ENCODE measurements around the gene FAT2. TPM values are rescaled to one million over a fixed set of nuclear protein-coding genes. Genes with fewer than 3 reads are reported as not detected.
"Not testable (repeated sequence)": the region's sequence is repeated elsewhere in the genome, so short reads cannot be mapped to it uniquely, and the experiment has no call there.

FAT2 gene
- total RNA-seq, 1 donor from 2014 or later, result 2.8 TPM

GRCh38 chr5:151585970-151586369, 5.2 kb downstream of the FAT2 start:
- Mint-ChIP-seq H3K27me3 (ENCODE audit: low read depth) (peaks cover under 1% of the 10 kb centered on the region), H3K4me3 (no peak overlapping the region), H3K4me1 (peaks cover 27% of the 10 kb centered on the region), H3K36me3 (no peaks in the 10 kb centered on the region), H3K27ac (no peak overlapping the region), H3K9me3 (peaks cover 3% of the 10 kb centered on the region)
- no peak for DNase-seq (ENCODE audit: low spot score in 2 of 2, unreplicated experiment in 2 of 2)
- no peak for TF ChIP-seq CTCF (IDR thresholded peaks at IDR 0.05; ENCODE audit: unreplicated experiment)

- H3K4me1 Mint-ChIP-seq, result peaks cover 27% of the 10 kb centered on the region
- not testable (repeated sequence) for H3K36me3 Mint-ChIP-seq; H3K4me3 Mint-ChIP-seq; H3K27ac Mint-ChIP-seq; H3K27me3 Mint-ChIP-seq (ENCODE audit: low read depth); H3K9me3 Mint-ChIP-seq; DNase-seq (ENCODE audit: low spot score in 2 of 2, unreplicated experiment in 2 of 2)
These were observed 5.8 kb downstream of the FAT2 start for GRCh38 chr5:151585344-151585743.

- Mint-ChIP-seq H3K27ac (no peak overlapping the region), H3K9me3 (peaks cover 3% of the 10 kb centered on the region), H3K4me3 (no peak overlapping the region), H3K27me3 (ENCODE audit: low read depth) (no peaks in the 10 kb centered on the region), H3K36me3 (no peaks in the 10 kb centered on the region), H3K4me1 (peaks cover 27% of the 10 kb centered on the region)
- no peak for DNase-seq (ENCODE audit: low spot score in 2 of 2, unreplicated experiment in 2 of 2)
- no peak for TF ChIP-seq CTCF (IDR thresholded peaks at IDR 0.05; ENCODE audit: unreplicated experiment)
These were observed 6.8 kb downstream of the FAT2 start for GRCh38 chr5:151584057-151584937.

- no peak for TF ChIP-seq CTCF (IDR thresholded peaks at IDR 0.05; ENCODE audit: unreplicated experiment)
These were observed 9.1 kb downstream of the FAT2 start for GRCh38 chr5:151581812-151582583.

GRCh38 chr5:151581347-151581746, 9.8 kb downstream of the FAT2 start:
- peaks cover 27% of the 10 kb centered on the region for H3K4me1 Mint-ChIP-seq
- TF ChIP-seq CTCF (IDR thresholded peaks at IDR 0.05; ENCODE audit: unreplicated experiment), result no peak
- H3K27ac Mint-ChIP-seq, result peak overlapping the region; percentile 47
- H3K4me3 Mint-ChIP-seq, result no peak overlapping the region
- DNase-seq (ENCODE audit: low spot score in 2 of 2, unreplicated experiment in 2 of 2), result no peak
- peaks cover 3% of the 10 kb centered on the region for H3K9me3 Mint-ChIP-seq
- H3K27me3 Mint-ChIP-seq (ENCODE audit: low read depth), result no peaks in the 10 kb centered on the region
- H3K36me3 Mint-ChIP-seq, result no peaks in the 10 kb centered on the region

More at GRCh38 chr5:151581812-151582583, 9.1 kb downstream of the FAT2 start:
- peaks cover 3% of the 10 kb centered on the region for H3K9me3 Mint-ChIP-seq
- H3K4me1 Mint-ChIP-seq, result peaks cover 27% of the 10 kb centered on the region
- no peaks in the 10 kb centered on the region for H3K36me3 Mint-ChIP-seq
- H3K27ac Mint-ChIP-seq, result no peak overlapping the region
- DNase-seq (ENCODE audit: low spot score in 2 of 2, unreplicated experiment in 2 of 2), result no peak
- no peak overlapping the region for H3K4me3 Mint-ChIP-seq
- H3K27me3 Mint-ChIP-seq (ENCODE audit: low read depth), result no peaks in the 10 kb centered on the region

- Mint-ChIP-seq H3K4me3 (no peak overlapping the region), H3K9me3 (peaks cover 3% of the 10 kb centered on the region), H3K4me1 (peaks cover 27% of the 10 kb centered on the region), H3K27ac (peak overlapping the region; percentile 47), H3K36me3 (no peaks in the 10 kb centered on the region), H3K27me3 (ENCODE audit: low read depth) (no peaks in the 10 kb centered on the region)
- TF ChIP-seq CTCF (IDR thresholded peaks at IDR 0.05; ENCODE audit: unreplicated experiment), result no peak
- DNase-seq (ENCODE audit: low spot score in 2 of 2, unreplicated experiment in 2 of 2), result no peak
These were observed 10.3 kb downstream of the FAT2 start for GRCh38 chr5:151580858-151581257.
